CD4-positive, alpha-beta T cell (primary cell): Measurements from ENCODE around the gene BOLL. TPM values are rescaled to one million over a fixed set of nuclear protein-coding genes. Genes with fewer than 3 reads are reported as not detected.
"Not testable (repeated sequence)": the region's sequence is repeated elsewhere in the genome, so short reads cannot be mapped to it uniquely, and the experiment has no call there.

Source experiments
- ATAC-seq: fragments of 200-7000 bp; cut with Tn5 transposase; one replicate; pipeline ENCODE4 v1.10.0; 2022; ENCODE audit warnings: mild to moderate bottlenecking; ENCODE audit not compliant: poor library complexity
- CTCF ChIA-PET: fragments of 350-600 bp; sonication (Branson Sonifier 250); formaldehyde crosslinking; loops from one replicate; lab custom pipeline; 2021; ENCODE audit warnings: antibody characterized with exemption, inconsistent platforms; lab: Charles Lee
- POLR2A ChIA-PET: fragments of 350-600 bp; sonication (Branson Sonifier 250); formaldehyde crosslinking; loops from one replicate; lab custom pipeline; 2021; ENCODE audit warnings: antibody characterized with exemption, inconsistent platforms; lab: Charles Lee
- DNase-seq, 14 experiments: peaks; one replicate each; pipeline ENCODE4 v3.0.0-alpha.2; 2013 to 2020; ENCODE audit warnings: mixed read lengths in 2 of 14
- H3K27ac ChIP-seq, 2 donors: one replicate each; pipeline versions ENCODE4 v1.5.1 to v1.7.0; 2013; ENCODE audit warnings: low read length in 2 of 2, low read depth in 1 of 2, mild to moderate bottlenecking in 1 of 2
- H3K27me3 ChIP-seq, 2 experiments: 1 replicate in 1 of 2; 2 replicates in 1 of 2; pipeline versions ENCODE4 v1.6.1 to v1.7.0; 2013; ENCODE audit warnings: low read length in 2 of 2, control low read depth in 1 of 2, mild to moderate bottlenecking in 1 of 2, moderate library complexity in 1 of 2; ENCODE audit not compliant: insufficient read depth in 2 of 2, control insufficient read depth in 1 of 2
- H3K36me3 ChIP-seq: one replicate; pipeline ENCODE4 v1.6.1; 2013; ENCODE audit warnings: low read length, control low read depth; ENCODE audit not compliant: insufficient read depth
- H3K4me1 ChIP-seq: one replicate; pipeline ENCODE4 v1.6.1; 2013; ENCODE audit warnings: low read length, control low read depth; ENCODE audit not compliant: insufficient read depth
- H3K4me3 ChIP-seq: one replicate; pipeline ENCODE4 v1.5.1; 2013; ENCODE audit warnings: mild to moderate bottlenecking, low read length, moderate library complexity
- H3K9me3 ChIP-seq, 2 experiments: 1 replicate in 1 of 2; 2 replicates in 1 of 2; pipeline versions ENCODE4 v1.6.1 to v1.7.0; 2013; ENCODE audit warnings: low read length in 2 of 2, mild to moderate bottlenecking in 2 of 2, control low read depth in 1 of 2, moderate library complexity in 1 of 2; ENCODE audit not compliant: control insufficient read depth in 1 of 2, insufficient read depth in 1 of 2
- H3K27ac Mint-ChIP-seq: one replicate; pipeline ENCODE4 v1.8.0; 2020; ENCODE audit warnings: mixed read lengths
- H3K27me3 Mint-ChIP-seq: one replicate; pipeline ENCODE4 v1.8.0; 2021; ENCODE audit warnings: mixed read lengths
- H3K36me3 Mint-ChIP-seq: one replicate; pipeline ENCODE4 v1.8.0; 2021; ENCODE audit warnings: low read depth, mixed read lengths
- H3K4me1 Mint-ChIP-seq: one replicate; pipeline ENCODE4 v1.8.0; 2021; ENCODE audit warnings: low read depth, mixed read lengths
- H3K4me3 Mint-ChIP-seq: one replicate; pipeline ENCODE4 v1.8.0; 2020; ENCODE audit warnings: mild to moderate bottlenecking, mixed read lengths
- H3K9me3 Mint-ChIP-seq: one replicate; pipeline ENCODE4 v1.8.0; 2020; ENCODE audit warnings: mixed read lengths
- CTCF ChIP-seq: fragments of 200-600 bp; IDR thresholded peaks from one replicate; pipeline ENCODE4 v1.8.0; 2022; ENCODE audit warnings: antibody characterized with exemption, mild to moderate bottlenecking
- intact Hi-C, 2 experiments: fragments of 100-400 bp; cut with DNase I in 1 of 2; cut with micrococcal nuclease in 1 of 2; formaldehyde crosslinking; loops; one replicate each; pipeline versions ENCODE4 v1.15.1 to v1.9.0; 2023 to 2025; cut with DNase I, micrococcal nuclease
- total RNA-seq, 174 experiments: library from RNA in 2 of 174; stranded (reverse) in 2 of 174; gene quantifications; one replicate each; pipeline ENCODE4 v1.2.3 and lab custom pipeline; 2021 to 2026

The BOLL gene
- total RNA-seq, 2 experiments from 2014 or later = not detected

- Mint-ChIP-seq H3K36me3 (peaks cover 10% of the 10 kb centered on the region), H3K4me3 (peak overlapping the region; percentile 86), H3K9me3 (no peaks in the 10 kb centered on the region), H3K27ac (peak overlapping the region; percentile 90), H3K4me1 (peaks cover 43% of the 10 kb centered on the region), H3K27me3 (no peaks in the 10 kb centered on the region)
- DNase-seq (no peak), ATAC-seq (peak; percentile 45)
- no peaks in the 10 kb centered on the region for H3K9me3 ChIP-seq
- H3K27me3 ChIP-seq = peaks cover 0 to 6% of the 10 kb centered on the region in 2 experiments
- intact Hi-C loops = loop anchor here in 1 of 2 experiments (5.0 to 10.0 kb wide), 9 partner anchors 73 to 1760 kb away; partner anchors contain the start of genes C2orf66, CCDC150, HSPD1 and MOB4
- H3K36me3 ChIP-seq = peaks cover 6% of the 10 kb centered on the region
- H3K4me1 ChIP-seq = peaks cover 32% of the 10 kb centered on the region
- peak overlapping the region; percentile 99 for H3K4me3 ChIP-seq
- TF ChIP-seq CTCF = no peak
- ChIA-PET POLR2A (interaction anchor here (0.8 to 2.9 kb wide), 12 partner anchors 10 to 271 kb away, joined by 3 to 26 read pairs (median 6); partner anchors contain the start of genes COQ10B, HSPD1, HSPE1 and MOB4), CTCF (interaction anchor here (0.6 to 0.9 kb wide), 3 partner anchors 11 to 620 kb away, joined by 3 read pairs; no protein-coding TSS in a partner anchor)
- peak overlapping the region; percentile 86 to 88 for H3K27ac ChIP-seq
Observed at GRCh38 chr2:197704434-197705120, 80.5 kb downstream of the BOLL start.

GRCh38 chr2:197700960-197701359 lies 84.2 kb downstream of the BOLL start:
- Histone ChIP-seq H3K27me3 (peaks cover 0 to 6% of the 10 kb centered on the region in 2 experiments), H3K4me1 (peaks cover 13% of the 10 kb centered on the region), H3K36me3 (no peaks in the 10 kb centered on the region), H3K27ac (no peak overlapping the region), H3K4me3 (no peak overlapping the region), H3K9me3 (no peaks in the 10 kb centered on the region)
- no peak for TF ChIP-seq CTCF
- Mint-ChIP-seq H3K27ac (no peak overlapping the region), H3K4me3 (no peak overlapping the region), H3K9me3 (no peaks in the 10 kb centered on the region), H3K4me1 (peaks cover 10% of the 10 kb centered on the region), H3K27me3 (no peaks in the 10 kb centered on the region), H3K36me3 (no peaks in the 10 kb centered on the region)
- ATAC-seq = no peak
- POLR2A ChIA-PET = no interaction called here
- CTCF ChIA-PET = no interaction called here
- intact Hi-C loops = loop anchor here in 1 of 2 experiments (2.0 to 10.0 kb wide), 4 partner anchors 246 to 1764 kb away; partner anchors contain the start of gene C2orf66
- no peak for DNase-seq

- H3K4me1 Mint-ChIP-seq, H3K27me3 ChIP-seq, H3K27ac Mint-ChIP-seq, POLR2A ChIA-PET, H3K4me3 ChIP-seq, H3K27me3 Mint-ChIP-seq, H3K36me3 ChIP-seq, H3K9me3 Mint-ChIP-seq, ATAC-seq, H3K36me3 Mint-ChIP-seq, DNase-seq, H3K4me1 ChIP-seq, H3K9me3 ChIP-seq, H3K27ac ChIP-seq, CTCF ChIA-PET, H3K4me3 Mint-ChIP-seq: not testable (repeated sequence)
- intact Hi-C loops = loop anchor here in 1 of 2 experiments (2.0 to 10.0 kb wide), 4 partner anchors 245 to 1765 kb away; partner anchors contain the start of gene C2orf66
Observed at GRCh38 chr2:197699724-197700123, 85.4 kb downstream of the BOLL start.

- CTCF ChIA-PET, H3K4me1 ChIP-seq, H3K27me3 ChIP-seq, H3K4me1 Mint-ChIP-seq, ATAC-seq, H3K4me3 ChIP-seq, POLR2A ChIA-PET, H3K36me3 Mint-ChIP-seq, H3K36me3 ChIP-seq, intact Hi-C loops, H3K9me3 Mint-ChIP-seq, H3K27me3 Mint-ChIP-seq, H3K27ac ChIP-seq, H3K9me3 ChIP-seq, H3K4me3 Mint-ChIP-seq, DNase-seq, H3K27ac Mint-ChIP-seq: not testable (repeated sequence)
Observed at GRCh38 chr2:197696571-197696970, 88.5 kb downstream of the BOLL start.

GRCh38 chr2:197695971-197696370 lies 89.1 kb downstream of the BOLL start:
- intact Hi-C loops, H3K27ac Mint-ChIP-seq, H3K4me3 ChIP-seq, H3K9me3 Mint-ChIP-seq, H3K4me1 ChIP-seq, DNase-seq, H3K36me3 Mint-ChIP-seq, H3K27me3 Mint-ChIP-seq, H3K4me1 Mint-ChIP-seq, H3K27ac ChIP-seq, CTCF ChIA-PET, H3K4me3 Mint-ChIP-seq, ATAC-seq, POLR2A ChIA-PET, H3K27me3 ChIP-seq, H3K36me3 ChIP-seq, H3K9me3 ChIP-seq: not testable (repeated sequence)
